ENCODE data around the gene DUSP7.

DUSP7 gene

DNA sequence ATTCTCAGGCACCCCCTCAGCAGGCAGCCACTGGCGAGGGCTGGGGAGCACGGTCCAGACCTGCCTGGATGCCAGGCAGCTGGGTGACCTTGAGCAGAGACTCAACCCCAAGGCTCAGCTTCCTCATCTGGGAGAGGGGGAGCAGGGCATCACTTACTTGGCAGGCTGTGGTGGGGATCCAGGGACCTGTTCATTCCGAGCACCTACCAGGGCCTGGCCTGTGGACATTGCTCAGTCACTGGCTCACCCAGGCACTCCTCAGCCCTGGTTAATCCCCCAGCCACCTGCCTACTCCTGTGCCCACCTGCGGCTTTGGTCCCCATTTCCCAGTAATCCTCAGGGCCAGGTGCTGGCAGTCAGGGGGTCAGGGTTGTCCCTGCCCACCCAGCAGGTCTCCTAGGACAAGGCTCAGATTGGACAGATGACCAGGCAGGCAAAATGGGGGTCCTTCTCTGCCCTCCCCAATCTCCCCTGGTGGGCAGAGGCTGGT, 51.4 kb downstream of the DUSP7 start:
- DNase-seq = no peak

DNA sequence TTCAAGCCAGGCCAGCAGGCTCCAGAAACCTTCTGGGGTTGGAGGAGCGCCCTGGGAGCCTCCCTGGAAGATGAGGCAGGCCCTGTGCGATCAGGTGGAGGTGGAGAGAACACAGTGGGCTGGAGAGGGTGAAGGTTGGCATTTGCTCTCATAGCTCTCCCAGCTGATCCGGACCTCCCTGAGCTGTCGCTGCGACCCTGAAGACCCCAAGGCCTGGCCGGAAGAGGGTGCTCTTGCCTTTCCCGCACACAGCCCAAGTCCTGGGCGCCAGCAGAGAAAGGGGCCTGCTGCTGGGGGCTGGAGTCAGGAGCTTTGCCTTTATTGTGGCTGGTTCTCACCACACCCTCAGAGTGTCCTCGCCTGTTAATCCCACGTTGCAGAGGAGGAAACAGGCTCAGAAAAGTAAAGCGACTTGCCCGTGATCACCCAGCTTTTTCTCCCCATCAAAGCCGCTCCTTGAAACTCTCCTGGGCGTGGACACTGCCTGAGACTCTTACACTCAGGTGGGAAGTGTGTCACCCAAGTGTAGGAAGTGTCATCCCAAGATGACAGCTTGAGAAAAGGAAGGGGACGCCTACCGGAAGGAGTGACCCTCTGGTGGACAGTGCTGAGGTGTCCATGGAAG, 52.1 kb downstream of the DUSP7 start:
- no peak for DNase-seq

DNA sequence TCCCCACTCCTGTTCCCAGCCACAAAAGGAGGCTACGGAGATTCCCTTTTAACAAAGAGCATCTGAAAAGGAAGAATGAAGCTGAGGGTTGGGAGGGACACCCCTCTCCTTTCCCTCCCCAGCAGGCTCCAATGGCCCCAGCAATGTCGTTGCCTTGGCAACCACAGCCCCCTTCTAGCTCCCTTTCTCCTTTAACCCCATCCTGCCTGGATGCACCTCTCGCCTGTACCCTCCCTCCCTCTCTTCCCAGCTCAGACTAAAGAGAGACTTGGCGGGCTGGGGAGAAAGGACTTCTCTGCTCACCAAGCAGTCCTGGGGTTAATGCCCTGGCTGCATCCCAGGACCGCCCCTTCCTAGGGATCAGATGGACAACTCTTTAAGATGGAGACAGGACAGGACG, 53.6 kb downstream of the DUSP7 start:
- no peak for DNase-seq

DNA sequence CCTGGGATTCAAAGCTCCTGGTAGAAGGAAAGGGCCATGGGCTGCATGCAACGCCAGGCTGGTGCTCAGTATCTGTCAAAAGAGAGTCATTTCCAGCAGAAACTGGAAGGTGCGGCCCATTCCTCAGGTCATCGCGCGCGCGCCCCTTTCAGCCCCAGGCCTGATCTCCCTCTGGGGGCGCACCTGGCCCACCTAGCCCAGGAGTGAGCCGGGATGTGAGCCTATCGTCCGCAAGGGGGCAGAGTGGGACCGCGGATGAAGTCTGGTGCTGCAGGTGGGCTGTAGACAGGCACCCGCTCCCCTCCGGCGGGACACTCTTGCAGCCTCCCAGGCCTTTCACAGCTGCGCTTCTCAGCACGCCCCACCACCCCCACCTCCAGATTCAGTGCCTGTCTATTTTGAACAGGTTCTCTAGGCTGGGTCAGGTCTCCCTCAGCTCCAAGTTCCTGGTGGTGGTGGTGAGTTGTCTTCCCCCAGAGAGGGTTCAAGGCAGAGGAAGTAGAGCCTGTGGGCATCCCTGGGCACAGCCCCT, 54.9 kb downstream of the DUSP7 start:
- peak in 1 of 2 donors; percentile 70 for DNase-seq

DNA sequence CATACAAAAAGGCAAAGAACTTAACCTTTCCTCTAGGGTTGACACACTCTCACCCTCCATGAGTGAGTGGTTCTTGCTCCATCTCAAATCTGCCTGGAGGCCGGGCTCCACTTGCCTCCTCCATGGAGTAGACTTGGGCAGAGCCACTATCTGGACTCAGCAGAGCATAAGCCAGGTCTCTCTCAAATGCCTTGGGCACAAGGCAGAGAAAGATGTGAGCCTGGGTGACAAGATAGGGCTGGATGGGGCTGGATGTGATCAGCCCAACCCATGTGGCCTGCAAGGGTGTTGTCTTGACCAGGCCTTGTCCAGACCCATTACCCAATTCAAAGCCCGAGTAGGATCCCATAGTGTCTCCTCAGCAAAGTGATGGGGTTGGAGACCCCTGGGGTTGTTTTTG, 56.5 kb downstream of the DUSP7 start:
- DNase-seq = no peak

Data from inflammatory macrophage treated with lipopolysaccharide for 1 hour (primary cell).